ENCODE results near the gene PBX3.

PBX3 gene

GRCh38 chr9:125850763-125851162, 103.6 kb downstream of the PBX3 start:
- H3K9me2 ChIP-seq (replicated peaks; ENCODE audit: control insufficient read depth, low read length), result no peaks in the 10 kb centered on the region
- TF ChIP-seq CTCF (IDR thresholded peaks at IDR 0.05; ENCODE audit: low read depth, low read length, poor library complexity, severe bottlenecking), result no peak
- no peak for TF ChIP-seq EZH2phosphoT487 (IDR thresholded peaks at IDR 0.05; ENCODE audit: borderline replicate concordance, low read length)
- no peak overlapping the region for H3K27ac ChIP-seq (ENCODE audit: low read depth, low read length)
- no peaks in the 10 kb centered on the region for H3F3A ChIP-seq (ENCODE audit: control insufficient read depth, insufficient read depth)
- no peaks in the 10 kb centered on the region for H4K20me1 ChIP-seq (ENCODE audit: control insufficient read depth, insufficient read depth, low read depth, low read length)
- peaks cover 3% of the 10 kb centered on the region; the same call in 1 of the 2 replicates for H3K4me1 ChIP-seq (ENCODE audit: control insufficient read depth, low read length)
- H3K27me3 ChIP-seq (ENCODE audit: control insufficient read depth, low read length), result no peaks in the 10 kb centered on the region
- H3K9me3 ChIP-seq (ENCODE audit: control insufficient read depth, insufficient read depth, low read length), result no peaks in the 10 kb centered on the region
- peaks cover 6% of the 10 kb centered on the region for H3K79me2 ChIP-seq (ENCODE audit: control insufficient read depth, low read length)
- no peaks in the 10 kb centered on the region for H3K36me3 ChIP-seq (ENCODE audit: control insufficient read depth, low read length)
- no peak overlapping the region for H3K4me3 ChIP-seq (ENCODE audit: low read length)
- no peak overlapping the region for H3K4me2 ChIP-seq (ENCODE audit: low read length)

GRCh38 chr9:125851979-125852378, 104.8 kb downstream of the PBX3 start:
- TF ChIP-seq CTCF (IDR thresholded peaks at IDR 0.05; ENCODE audit: low read depth, low read length, poor library complexity, severe bottlenecking), result no peak
- TF ChIP-seq EZH2phosphoT487 (IDR thresholded peaks at IDR 0.05; ENCODE audit: borderline replicate concordance, low read length), result no peak
- Histone ChIP-seq H3K79me2 (ENCODE audit: control insufficient read depth, low read length) (peaks cover 6% of the 10 kb centered on the region), H3K4me2 (ENCODE audit: low read length) (no peak overlapping the region)

GRCh38 chr9:125852386-125852785, 105.2 kb downstream of the PBX3 start:
- Histone ChIP-seq H3K4me3 (ENCODE audit: low read length) (no peak overlapping the region), H3K27ac (ENCODE audit: low read depth, low read length) (no peak overlapping the region), H3K9me2 (replicated peaks; ENCODE audit: control insufficient read depth, low read length) (no peaks in the 10 kb centered on the region), H4K20me1 (ENCODE audit: control insufficient read depth, insufficient read depth, low read depth, low read length) (no peaks in the 10 kb centered on the region), H3K9me3 (ENCODE audit: control insufficient read depth, insufficient read depth, low read length) (no peaks in the 10 kb centered on the region), H3F3A (ENCODE audit: control insufficient read depth, insufficient read depth) (no peaks in the 10 kb centered on the region), H3K36me3 (ENCODE audit: control insufficient read depth, low read length) (no peaks in the 10 kb centered on the region), H3K27me3 (ENCODE audit: control insufficient read depth, low read length) (no peaks in the 10 kb centered on the region), H3K79me2 (ENCODE audit: control insufficient read depth, low read length) (peaks cover 6% of the 10 kb centered on the region), H3K4me2 (ENCODE audit: low read length) (no peak overlapping the region), H3K4me1 (ENCODE audit: control insufficient read depth, low read length) (peaks cover 3% of the 10 kb centered on the region; the same call in 1 of the 2 replicates)
- TF ChIP-seq CTCF (IDR thresholded peaks at IDR 0.05; ENCODE audit: low read depth, low read length, poor library complexity, severe bottlenecking) (no peak), EZH2phosphoT487 (IDR thresholded peaks at IDR 0.05; ENCODE audit: borderline replicate concordance, low read length) (no peak)

More at GRCh38 chr9:125851979-125852378, 104.8 kb downstream of the PBX3 start:
- Histone ChIP-seq H3K36me3 (ENCODE audit: control insufficient read depth, low read length) (no peaks in the 10 kb centered on the region), H4K20me1 (ENCODE audit: control insufficient read depth, insufficient read depth, low read depth, low read length) (no peaks in the 10 kb centered on the region), H3K9me3 (ENCODE audit: control insufficient read depth, insufficient read depth, low read length) (no peaks in the 10 kb centered on the region), H3K4me1 (ENCODE audit: control insufficient read depth, low read length) (peaks cover 3% of the 10 kb centered on the region; the same call in 1 of the 2 replicates), H3K27ac (ENCODE audit: low read depth, low read length) (no peak overlapping the region), H3K9me2 (replicated peaks; ENCODE audit: control insufficient read depth, low read length) (no peaks in the 10 kb centered on the region), H3K27me3 (ENCODE audit: control insufficient read depth, low read length) (no peaks in the 10 kb centered on the region), H3F3A (ENCODE audit: control insufficient read depth, insufficient read depth) (no peaks in the 10 kb centered on the region), H3K4me3 (ENCODE audit: low read length) (no peak overlapping the region)
